OCI-LY1 (cell line): ENCODE data around the gene CASTOR2.

Source experiments
- EZH2 ChIP-seq: fragments of 200-600 bp; sonication (generic), shearing (Covaris generic); IDR thresholded peaks from 2 replicates; pipeline ENCODE4 v1.8.0; 2017; ENCODE audit warnings: borderline replicate concordance, mixed run types, mild to moderate bottlenecking, antibody characterized with exemption, low read length, moderate library complexity, mixed read lengths
- TF ChIP-seq, protein P1 (sequence below): fragments of 200-600 bp; sonication (generic), shearing (Covaris generic); IDR thresholded peaks from 2 replicates; pipeline ENCODE4 v1.5.1; 2017; ENCODE audit warnings: mild to moderate bottlenecking, antibody characterized with exemption, low read length, moderate library complexity, mixed read lengths

DNA sequence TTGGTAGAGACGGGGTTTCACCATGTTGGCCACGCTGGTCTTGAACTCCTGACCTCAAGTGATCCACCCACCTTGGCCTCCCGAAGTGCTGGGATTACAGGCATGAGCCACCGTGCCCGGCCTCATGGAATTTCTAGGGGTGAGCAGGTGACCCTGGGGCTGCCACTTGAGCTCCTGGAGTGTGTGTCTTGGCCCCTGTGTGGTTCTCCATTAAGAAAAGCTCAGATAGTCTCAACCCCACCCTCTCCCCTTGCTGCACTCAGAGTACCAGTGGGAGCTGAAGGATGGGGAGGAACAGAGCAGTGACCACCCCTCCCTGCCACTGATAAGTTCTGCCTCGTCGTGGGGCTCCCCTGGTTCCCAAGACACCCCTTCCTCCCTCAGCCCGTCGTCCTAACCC, 63.8 kb downstream of the CASTOR2 start:
- TF ChIP-seq, protein P1, sequence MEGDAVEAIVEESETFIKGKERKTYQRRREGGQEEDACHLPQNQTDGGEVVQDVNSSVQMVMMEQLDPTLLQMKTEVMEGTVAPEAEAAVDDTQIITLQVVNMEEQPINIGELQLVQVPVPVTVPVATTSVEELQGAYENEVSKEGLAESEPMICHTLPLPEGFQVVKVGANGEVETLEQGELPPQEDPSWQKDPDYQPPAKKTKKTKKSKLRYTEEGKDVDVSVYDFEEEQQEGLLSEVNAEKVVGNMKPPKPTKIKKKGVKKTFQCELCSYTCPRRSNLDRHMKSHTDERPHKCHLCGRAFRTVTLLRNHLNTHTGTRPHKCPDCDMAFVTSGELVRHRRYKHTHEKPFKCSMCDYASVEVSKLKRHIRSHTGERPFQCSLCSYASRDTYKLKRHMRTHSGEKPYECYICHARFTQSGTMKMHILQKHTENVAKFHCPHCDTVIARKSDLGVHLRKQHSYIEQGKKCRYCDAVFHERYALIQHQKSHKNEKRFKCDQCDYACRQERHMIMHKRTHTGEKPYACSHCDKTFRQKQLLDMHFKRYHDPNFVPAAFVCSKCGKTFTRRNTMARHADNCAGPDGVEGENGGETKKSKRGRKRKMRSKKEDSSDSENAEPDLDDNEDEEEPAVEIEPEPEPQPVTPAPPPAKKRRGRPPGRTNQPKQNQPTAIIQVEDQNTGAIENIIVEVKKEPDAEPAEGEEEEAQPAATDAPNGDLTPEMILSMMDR: no peak
- TF ChIP-seq EZH2: no peak
